IPS-NIHi7 (cell line): ENCODE data around the gene KLHDC10.
"Not testable (repeated sequence)": the region's sequence is repeated elsewhere in the genome, so short reads cannot be mapped to it uniquely, and the experiment has no call there.

ENCODE experiments used
- DNase-seq: peaks from one replicate; pipeline ENCODE4 v3.0.0; 2012; ENCODE audit warnings: mixed read lengths; ENCODE audit errors: extremely low spot score

The KLHDC10 gene

DNA sequence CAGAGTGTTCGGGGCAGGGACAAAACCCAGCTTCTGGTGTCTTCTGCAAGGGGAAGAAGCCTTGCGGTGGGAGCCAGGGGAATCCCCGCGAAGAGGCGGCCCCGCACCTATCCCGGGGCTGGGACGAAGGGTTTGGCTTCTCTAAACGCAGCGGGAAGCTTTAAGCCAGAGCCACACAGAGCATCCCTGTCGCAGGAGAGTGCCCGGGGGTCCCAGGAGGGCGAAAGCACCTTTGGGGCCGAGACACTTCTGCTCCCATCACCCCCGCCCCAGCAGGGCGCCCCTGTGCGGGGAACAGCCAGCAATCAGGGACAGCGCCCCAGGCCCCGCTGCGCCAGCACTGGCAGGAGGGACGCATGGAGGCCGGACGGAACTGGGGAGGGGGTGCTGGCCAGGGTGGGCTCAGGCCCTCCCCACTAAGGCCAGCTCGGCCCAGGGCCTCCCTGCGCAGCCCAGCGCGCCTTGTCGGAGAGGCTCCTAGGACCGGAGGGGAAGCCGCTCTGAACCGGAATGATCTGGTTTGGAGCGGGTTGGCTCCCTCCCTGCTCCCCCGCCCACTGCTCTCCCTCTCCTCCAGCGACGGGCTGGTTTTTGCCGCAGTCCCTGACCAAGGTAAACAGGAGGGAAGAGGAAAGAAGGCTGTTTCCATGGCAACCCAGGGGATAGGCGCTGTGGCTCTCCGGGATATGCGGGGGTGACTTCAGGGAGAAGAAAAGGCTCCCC, 71.0 kb downstream of the KLHDC10 start:
- DNase-seq, result peak; percentile 93

- no peak for DNase-seq
Observed at GRCh38 chr7:130141884-130142653, 71.7 kb downstream of the KLHDC10 start.

DNA sequence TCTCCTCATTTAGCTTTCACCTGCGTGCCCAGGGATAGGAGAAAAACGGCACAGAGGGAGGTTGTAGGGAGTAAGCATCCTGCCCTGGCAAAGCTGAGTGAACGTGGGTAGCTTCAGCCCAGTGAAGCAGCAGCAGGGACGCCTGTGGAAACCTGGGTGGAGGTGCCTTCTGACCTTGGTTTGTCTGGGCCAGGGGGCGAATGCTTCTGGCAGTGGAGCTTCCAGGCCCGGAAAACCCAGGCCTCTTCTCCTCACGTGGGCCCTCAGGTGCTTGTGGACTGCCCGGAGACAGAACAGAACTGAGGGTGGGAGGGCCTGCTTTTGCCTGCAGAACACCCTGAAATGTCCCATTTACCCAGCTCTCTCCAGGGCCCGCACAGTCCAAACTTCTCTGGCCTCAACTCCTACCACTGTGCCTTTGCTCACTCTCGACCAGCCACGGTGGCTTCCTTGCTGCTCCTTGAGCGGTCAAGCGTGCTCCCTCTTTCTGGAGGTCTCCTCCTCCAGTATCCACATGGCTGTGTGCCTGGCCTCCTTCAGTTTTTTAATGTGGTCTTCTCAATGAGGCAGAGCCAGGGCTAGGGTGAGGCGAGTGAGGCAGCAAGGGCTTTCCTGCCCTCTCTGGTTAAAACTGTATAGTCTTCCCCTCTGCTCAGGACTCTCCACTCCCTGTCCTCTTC, 72.5 kb downstream of the KLHDC10 start:
- DNase-seq, result no peak

DNA sequence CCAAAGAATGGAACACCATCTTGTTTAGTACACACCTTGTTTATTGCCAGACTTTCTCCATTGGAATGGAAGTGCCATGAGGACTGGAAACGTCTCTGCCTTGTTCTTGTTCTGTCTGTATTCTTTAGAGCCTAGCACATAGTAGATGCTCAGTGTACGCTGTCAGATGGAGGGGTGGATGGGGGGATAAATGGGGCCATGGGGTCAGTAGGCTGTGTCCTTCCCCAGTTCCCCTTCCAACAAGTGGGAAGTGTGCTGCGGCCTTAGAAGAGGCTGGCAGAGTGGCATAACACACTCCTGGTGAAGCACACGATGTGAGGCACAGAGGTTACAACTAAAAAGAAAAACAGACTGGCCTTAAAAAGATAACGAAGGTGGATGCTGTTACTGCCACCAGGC, 73.0 kb downstream of the KLHDC10 start:
- DNase-seq, result no peak

DNA sequence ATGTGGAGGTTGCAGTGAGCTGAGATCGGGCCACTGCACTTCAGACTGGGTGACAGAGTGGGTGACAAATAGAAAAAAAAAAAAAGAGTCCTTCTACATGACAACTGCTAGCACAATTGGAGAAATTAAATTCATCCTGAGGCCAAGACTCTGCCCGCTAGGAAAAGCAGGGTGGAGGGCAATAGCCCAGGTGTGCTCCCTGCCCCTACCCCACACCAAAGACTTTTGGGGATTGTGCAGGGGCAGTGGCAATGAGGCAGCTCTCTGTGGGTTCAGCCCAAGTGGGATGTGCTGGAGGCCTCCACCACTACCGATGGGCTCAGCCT, 73.6 kb downstream of the KLHDC10 start:
- DNase-seq, result no peak

DNA sequence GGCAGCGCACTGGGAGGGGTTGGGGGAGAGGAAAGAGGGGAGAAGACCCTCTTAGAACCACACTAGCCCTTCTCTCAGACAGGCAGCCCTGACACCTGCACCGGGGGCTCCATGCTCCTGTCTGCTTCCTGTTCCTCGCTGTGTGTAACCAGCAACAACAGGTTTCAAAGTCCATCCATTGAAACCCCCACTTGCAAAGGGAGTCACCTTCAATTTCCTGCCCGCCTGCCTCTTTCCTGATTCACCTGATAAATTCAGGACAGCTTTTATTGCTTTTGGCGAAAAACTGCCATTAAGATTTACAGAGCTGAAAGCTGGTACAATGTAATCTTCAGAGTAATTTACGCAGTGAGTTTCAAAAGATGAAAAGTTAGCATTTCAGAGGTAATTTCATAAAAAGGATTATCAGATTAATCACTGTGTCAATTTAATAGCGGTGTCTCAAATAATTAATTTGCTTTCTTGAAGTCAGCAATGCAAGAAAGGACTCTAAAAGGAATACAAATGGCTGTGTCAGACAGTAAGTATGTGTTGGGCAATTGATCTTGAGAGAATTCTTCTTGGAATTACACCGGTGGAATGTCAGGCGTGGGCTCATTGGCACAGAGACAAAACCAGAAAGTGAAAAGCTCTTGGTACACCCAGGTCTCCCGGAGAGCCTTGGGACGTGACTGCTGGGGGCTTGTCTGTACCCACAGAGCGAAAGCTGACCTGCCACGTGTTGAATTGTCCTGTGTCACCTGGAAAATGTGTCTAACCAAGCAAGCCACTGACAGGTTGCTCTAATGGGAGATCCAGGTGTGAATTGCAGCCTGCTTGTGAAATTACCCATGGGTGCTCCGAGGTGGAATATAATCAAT, 74.2 kb downstream of the KLHDC10 start:
- no peak for DNase-seq

DNA sequence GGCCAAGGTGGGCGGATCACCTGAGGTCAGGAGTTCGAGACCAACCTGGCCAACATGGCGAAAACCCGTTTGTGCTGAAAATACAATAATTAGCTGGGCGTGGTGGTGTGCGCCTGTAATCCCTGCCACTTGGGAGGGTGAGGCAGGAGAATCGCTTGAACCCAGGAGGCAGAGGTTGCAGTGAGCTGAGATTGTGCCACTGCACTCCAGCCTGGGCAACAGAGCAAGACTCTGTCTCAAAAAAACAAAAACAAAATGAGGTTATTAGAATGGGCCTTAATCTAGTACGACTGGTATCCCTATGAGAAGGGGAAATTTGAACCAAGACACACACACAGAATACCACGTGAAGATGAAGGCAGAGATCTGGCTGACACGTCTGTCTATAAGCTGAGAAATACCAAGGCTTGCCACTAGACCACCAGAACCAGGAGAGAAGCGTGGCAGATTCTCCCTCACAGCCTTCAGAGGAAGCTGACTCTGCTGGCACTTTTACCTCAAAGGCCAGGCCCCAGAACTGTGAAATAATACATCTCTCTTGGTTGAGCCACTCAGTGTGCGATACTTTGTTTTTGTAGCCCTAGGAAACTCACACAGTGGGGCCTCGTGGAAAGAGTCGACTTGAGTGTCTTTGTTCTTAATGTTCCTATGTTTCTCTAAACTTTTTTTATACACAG, 75.2 kb downstream of the KLHDC10 start:
- DNase-seq, result no peak

DNA sequence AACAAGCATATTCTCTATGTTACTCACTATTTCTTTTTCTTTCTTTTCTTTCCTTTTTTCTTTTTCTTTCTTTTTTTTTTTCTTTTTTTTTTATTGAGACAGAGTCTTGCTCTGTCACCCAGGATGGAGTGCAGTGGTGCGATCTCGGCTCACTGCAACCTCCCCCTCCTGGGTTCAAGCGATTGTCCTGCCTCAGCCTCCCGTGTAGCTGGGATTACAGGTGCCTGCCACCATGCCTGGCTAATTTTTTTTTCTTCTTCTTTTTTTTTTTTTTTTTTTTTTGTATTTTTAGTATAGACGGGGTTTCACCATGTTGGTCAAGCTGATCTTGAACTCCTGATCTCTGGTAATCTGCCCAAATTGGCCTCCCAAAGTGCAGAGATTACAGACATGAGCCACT, 75.8 kb downstream of the KLHDC10 start:
- not testable (repeated sequence) for DNase-seq

- DNase-seq, result no peak
Observed at GRCh38 chr7:130146693-130147405, 76.5 kb downstream of the KLHDC10 start.

- no peak for DNase-seq
Observed at GRCh38 chr7:130147710-130148325, 77.5 kb downstream of the KLHDC10 start.

DNA sequence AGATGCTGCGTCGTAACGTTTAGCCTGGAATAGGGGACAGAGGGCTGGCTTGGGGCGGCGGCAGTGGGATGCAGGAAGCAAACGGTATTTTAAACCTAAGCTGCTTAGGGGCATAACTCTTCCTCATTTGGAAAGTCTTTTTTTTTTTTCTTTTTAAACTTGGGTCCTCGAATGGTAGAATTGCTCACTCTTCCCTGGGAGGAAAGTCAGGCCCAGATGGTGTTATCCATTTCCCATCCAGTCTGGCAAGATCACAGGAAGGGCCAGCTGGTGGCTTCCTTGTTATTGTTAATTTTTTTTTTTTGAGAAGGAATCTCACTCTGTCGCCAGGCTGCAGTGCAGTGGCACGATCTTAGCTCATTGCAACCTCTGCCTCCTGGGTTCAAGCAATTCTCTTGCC, 78.2 kb downstream of the KLHDC10 start:
- no peak for DNase-seq

- no peak for DNase-seq
Observed at GRCh38 chr7:130149281-130150139, 79.2 kb downstream of the KLHDC10 start.

GRCh38 chr7:130150587-130150986, 80.3 kb downstream of the KLHDC10 start:
- DNase-seq, result no peak

DNA sequence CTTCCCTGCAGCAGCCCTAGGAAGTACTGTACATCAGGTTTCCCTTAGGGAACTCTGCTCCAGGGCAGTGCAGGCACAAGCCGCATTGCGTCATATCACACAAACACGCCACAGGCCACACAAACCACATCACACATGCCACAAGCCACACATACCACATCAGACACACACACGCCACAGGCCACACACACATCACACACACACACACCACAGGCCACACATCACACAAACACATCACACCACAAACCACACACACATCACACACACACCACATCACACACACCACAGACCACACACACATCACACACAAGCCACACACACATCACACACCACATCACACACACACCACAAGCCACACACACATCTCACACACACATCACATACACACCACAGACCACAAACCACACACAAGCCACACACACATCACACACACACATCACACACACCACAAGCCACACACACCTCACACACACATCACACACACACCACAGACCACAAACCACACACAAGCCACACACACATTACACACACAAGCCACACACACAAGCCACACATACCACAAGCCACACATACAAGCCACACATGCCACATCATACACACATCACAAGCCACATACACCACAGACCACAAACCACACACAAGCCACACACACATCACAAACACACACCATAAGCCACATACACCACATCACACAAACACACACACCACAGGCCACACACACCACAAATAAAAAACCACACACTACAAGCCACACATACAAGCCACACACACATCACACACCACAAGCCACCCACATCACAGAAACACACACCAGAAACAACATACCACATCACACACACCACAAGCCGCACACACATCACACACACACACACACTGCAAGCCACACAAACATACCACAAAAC, 81.5 kb downstream of the KLHDC10 start:
- DNase-seq, result no peak

- no peak for DNase-seq
Observed at GRCh38 chr7:130152493-130153210, 82.3 kb downstream of the KLHDC10 start.

GRCh38 chr7:130153211-130153908, 83.0 kb downstream of the KLHDC10 start:
- DNase-seq, result no peak

DNA sequence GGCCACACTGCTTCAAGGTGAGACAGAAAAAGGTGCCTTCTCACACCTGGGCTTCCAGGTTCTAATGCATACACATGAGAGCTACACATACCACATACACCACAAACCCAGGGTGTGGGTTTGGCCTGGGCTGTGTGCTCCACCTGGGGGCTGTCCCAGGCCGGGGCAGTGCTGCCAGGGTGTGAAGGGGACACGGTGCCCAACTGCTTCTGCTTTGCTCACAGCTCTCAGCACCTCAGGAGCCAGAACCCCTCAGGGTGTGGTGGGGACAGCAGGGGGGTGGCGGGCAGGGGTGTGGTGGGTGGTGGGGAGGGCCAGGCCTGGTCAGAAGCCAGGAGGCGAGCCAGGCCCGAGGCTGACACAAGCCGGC, 83.8 kb downstream of the KLHDC10 start:
- no peak for DNase-seq
